Gastrocnemius medialis (tissue), 4 donors: Measurements from ENCODE around the gene CIAO3.

Experiments used
- CTCF ChIP-seq, 5 experiments: fragments of 450-650 bp in 3 of 5; fragments of 200-600 bp in 2 of 5; sonication (generic) in 2 of 5; IDR thresholded peaks in 4 of 5; conservative IDR thresholded peaks in 1 of 5; 1 replicate in 4 of 5; 2 replicates in 1 of 5; pipeline ENCODE4 v1.5.1; 2016 to 2019; ENCODE audit warnings: antibody characterized with exemption in 5 of 5, mild to moderate bottlenecking in 3 of 5, moderate library complexity in 3 of 5
- POLR2A ChIP-seq, 2 donors: fragments of 450-650 bp; IDR thresholded peaks; one replicate each; pipeline ENCODE4 v1.6.1; 2017; ENCODE audit warnings: antibody characterized with exemption in 2 of 2, mild to moderate bottlenecking in 2 of 2, moderate library complexity in 2 of 2

GRCh38 chr16:790086-790485, 49.3 kb upstream of the CIAO3 start:
- TF ChIP-seq POLR2A (IDR thresholded peaks at IDR 0.05): no peak
- TF ChIP-seq CTCF (IDR thresholded peaks at IDR 0.05 in 4 of 5, conservative IDR thresholded peaks at IDR 0.05 in 1 of 5): no peak
